HG02938 (cell line): ENCODE data around the gene SELENON.

ENCODE experiments used
- ATAC-seq: cut with Tn5 transposase; IDR thresholded peaks from one replicate; pipeline ENCODE4 v1.9.1; 2021; ENCODE audit warnings: mild to moderate bottlenecking, moderate library complexity; ENCODE audit not compliant: unreplicated experiment

The SELENON gene

DNA sequence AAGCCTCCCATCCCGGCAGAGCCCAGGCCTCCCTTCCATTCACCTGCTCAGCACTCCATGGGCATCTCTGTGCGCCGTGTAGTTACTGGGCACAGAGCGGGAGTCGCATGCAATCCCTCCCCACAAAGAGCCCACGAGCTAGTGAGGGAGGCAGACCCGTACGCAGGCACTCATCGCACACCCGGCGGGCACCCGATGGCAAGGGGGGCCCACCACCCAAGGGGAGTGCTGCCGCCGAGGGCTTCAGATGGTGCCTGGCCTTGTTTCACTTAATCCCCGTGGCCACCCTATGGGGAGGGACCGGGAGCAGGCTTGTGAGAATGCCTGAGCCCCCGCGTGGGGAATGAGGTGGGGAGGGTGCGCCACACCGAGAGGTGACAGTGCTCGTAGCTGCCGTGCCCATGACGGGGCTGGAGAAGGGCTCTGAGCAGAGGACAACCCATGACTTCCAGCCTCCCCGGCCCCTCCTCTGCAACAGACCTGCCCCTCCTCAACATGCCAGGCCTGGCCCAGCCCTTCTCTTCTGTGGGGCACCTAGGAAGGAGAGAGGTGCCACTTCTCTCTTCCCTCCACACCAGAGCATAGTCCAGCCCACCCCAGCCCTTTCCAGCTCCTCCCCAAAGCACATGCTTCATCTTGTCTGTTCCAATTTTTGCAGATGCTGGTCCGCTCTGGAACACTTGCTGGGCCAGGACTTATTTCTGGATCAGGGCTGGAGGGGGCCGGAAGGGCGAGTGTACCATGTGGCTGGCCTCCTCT is 30.2 kb upstream of the SELENON start:
- ATAC-seq, result no peak

GRCh38 chr1:25770541-25771220 is 29.3 kb upstream of the SELENON start:
- no peak for ATAC-seq

- ATAC-seq, result no peak
Observed at GRCh38 chr1:25771221-25772114, 28.5 kb upstream of the SELENON start.

DNA sequence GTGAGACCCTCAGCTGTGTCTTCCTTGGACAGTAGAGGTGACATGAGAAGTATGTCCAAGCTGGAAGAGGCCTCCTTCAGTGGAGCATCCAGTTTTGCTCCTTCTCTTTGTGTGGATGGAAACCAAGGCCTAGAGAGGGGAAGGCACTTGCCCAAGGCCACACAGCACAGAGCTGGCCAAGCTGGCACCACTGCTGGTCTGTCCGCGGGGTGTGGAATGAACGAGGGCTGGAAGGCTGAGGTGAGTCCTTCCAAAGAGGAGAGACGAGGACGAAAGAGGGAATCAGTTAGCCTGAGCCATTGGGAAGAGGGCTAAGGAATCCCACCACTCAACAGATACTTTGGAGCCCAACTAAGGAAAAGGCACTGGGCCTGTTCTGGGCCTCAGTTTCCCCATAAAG is 27.8 kb upstream of the SELENON start:
- ATAC-seq, result no peak

- ATAC-seq, result no peak
Observed at GRCh38 chr1:25772692-25773245, 27.2 kb upstream of the SELENON start.

GRCh38 chr1:25773441-25774125 is 26.4 kb upstream of the SELENON start:
- no peak for ATAC-seq

- ATAC-seq, result no peak
Observed at GRCh38 chr1:25774206-25774803, 25.7 kb upstream of the SELENON start.

- no peak for ATAC-seq
Observed at GRCh38 chr1:25774921-25775771, 24.8 kb upstream of the SELENON start.

- ATAC-seq, result no peak
Observed at GRCh38 chr1:25779388-25779787, 20.6 kb upstream of the SELENON start.

GRCh38 chr1:25779894-25780293 is 20.1 kb upstream of the SELENON start:
- ATAC-seq, result no peak

GRCh38 chr1:25780318-25781129 is 19.5 kb upstream of the SELENON start:
- ATAC-seq, result no peak

DNA sequence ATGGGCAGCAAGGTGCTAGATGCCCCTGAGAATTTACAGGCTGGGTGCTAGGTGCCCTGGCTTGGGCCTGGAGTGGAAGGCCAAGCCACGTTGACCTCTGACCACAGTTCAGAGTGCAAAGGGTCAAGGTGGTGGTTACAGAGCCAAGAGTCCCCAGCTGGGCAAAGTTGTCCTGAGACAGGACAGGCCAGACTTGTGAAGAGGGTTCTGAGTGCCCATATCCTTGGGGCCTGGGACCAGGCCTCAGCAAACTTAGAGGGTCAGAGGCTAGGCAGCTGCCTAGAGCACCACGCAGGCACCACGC is 18.9 kb upstream of the SELENON start:
- no peak for ATAC-seq

GRCh38 chr1:25782608-25783201 is 17.3 kb upstream of the SELENON start:
- ATAC-seq, result no peak

GRCh38 chr1:25784575-25785051 is 15.4 kb upstream of the SELENON start:
- ATAC-seq, result no peak

DNA sequence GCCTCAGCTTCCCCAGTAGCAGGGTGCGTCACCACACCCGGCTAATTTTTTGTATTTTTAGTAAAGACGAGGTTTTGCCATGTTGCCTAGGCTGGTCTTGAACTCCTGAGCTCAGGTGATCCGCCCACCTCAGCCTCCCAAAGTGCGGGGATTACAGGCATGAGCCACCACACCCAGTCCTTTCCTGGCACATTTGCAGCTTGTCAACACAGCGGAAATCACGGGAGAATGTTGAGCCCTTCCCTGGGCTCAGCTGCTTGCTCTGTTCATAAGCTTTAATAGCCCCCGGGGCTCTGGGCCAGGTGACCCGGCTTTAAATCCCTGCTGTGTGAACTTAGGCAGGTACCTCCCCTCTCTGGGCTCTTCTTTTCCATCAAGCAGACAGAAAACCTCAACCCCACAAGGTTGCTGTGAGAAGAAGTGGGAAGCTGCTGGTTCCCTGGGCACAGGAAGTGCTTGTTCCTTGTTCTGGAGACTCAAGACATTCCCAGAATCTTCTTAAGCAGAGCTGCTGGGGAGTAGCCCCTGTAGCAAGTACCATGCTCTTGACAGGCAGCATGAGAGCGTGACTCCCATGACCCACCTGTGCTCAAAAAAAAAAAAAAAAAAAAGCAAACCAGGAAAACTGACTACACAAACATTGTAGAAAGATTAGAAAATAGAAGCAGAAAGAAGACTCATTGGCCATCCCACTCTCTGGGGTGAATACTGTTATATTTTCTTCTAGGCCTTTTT is 14.5 kb upstream of the SELENON start:
- no peak for ATAC-seq

DNA sequence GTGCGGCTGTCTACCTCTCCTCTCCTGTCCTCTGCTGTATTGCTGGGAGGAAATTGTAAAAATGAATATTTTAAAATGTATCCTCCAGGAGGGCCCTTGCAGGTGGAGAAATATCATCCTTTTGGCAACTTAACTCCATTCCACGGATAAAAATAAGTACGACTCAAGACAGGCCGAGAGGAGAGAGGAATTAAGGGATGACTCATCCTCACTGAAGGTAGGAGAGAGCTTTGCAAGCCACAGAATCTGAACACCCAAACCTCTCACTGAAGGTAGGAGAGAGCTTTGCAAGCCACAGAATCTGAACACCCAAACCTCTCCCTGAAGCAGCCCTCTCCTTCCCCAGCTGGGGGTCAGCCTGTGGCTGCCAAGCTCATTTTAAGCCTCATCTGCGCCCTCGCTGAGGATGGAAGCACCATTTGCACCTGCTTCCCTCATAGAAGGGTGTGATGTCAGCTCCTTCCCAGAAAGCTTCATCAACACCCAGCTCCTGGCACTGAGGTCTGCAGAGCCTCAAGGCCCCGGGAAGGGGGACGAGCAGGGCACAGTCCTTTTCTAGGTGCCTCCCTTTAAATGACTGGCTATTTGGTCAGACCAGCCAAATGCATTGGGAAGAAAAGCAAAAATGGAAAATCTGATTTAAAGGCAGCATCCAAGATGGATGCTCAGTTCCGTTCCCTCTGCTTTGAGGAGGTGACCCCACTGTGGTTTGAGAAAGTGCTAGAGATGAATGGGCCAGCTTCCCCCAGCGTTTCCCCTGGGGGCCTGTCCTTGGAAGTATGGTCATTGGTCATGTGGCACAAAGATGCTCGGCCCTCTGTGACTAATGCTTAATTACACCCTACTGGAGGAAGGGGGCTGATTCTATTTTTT is 12.9 kb upstream of the SELENON start:
- ATAC-seq, result no peak
